Dedifferentiated amniotic fluid mesenchymal stem cell (primary cell): ENCODE results near the gene ADCY7.

Experiments
- DNase-seq: peaks from one replicate; pipeline ENCODE4 v3.0.0-alpha.2; 2016; ENCODE audit errors: extremely low spot score

Gene ADCY7

GRCh38 chr16:50298591-50299507 lies 32.5 kb downstream of the ADCY7 start:
- no peak for DNase-seq

GRCh38 chr16:50299508-50300105 lies 33.3 kb downstream of the ADCY7 start:
- DNase-seq = no peak

GRCh38 chr16:50300942-50301625 lies 34.7 kb downstream of the ADCY7 start:
- DNase-seq = no peak

GRCh38 chr16:50301626-50302471 lies 35.5 kb downstream of the ADCY7 start:
- DNase-seq = no peak

GRCh38 chr16:50302472-50303005 lies 36.2 kb downstream of the ADCY7 start:
- no peak for DNase-seq

- DNase-seq = no peak
Measured at GRCh38 chr16:50303041-50303604, 36.8 kb downstream of the ADCY7 start.

GRCh38 chr16:50303605-50304466 lies 37.5 kb downstream of the ADCY7 start:
- no peak for DNase-seq

GRCh38 chr16:50304467-50305440 lies 38.4 kb downstream of the ADCY7 start:
- DNase-seq = no peak

GRCh38 chr16:50305441-50306061 lies 39.2 kb downstream of the ADCY7 start:
- no peak for DNase-seq

GRCh38 chr16:50306287-50306686 lies 39.9 kb downstream of the ADCY7 start:
- DNase-seq = no peak

GRCh38 chr16:50308237-50308965 lies 42.0 kb downstream of the ADCY7 start:
- no peak for DNase-seq

- DNase-seq = no peak
Measured at GRCh38 chr16:50309156-50309526, 42.8 kb downstream of the ADCY7 start.

GRCh38 chr16:50309527-50310307 lies 43.4 kb downstream of the ADCY7 start:
- no peak for DNase-seq

GRCh38 chr16:50310308-50311133 lies 44.2 kb downstream of the ADCY7 start:
- DNase-seq = no peak

GRCh38 chr16:50311134-50311528 lies 44.8 kb downstream of the ADCY7 start:
- DNase-seq = no peak

- DNase-seq = no peak
Measured at GRCh38 chr16:50311891-50312501, 45.6 kb downstream of the ADCY7 start.
